Measurements from ENCODE around the gene FBLN5. TPM values are rescaled to one million over a fixed set of nuclear protein-coding genes. Genes with fewer than 3 reads are reported as not detected.
"Not testable (repeated sequence)": the region's sequence is repeated elsewhere in the genome, so short reads cannot be mapped to it uniquely, and the experiment has no call there.

FBLN5 gene
- total RNA-seq, 1 donor from 2014 or later: 1.1 TPM

DNA sequence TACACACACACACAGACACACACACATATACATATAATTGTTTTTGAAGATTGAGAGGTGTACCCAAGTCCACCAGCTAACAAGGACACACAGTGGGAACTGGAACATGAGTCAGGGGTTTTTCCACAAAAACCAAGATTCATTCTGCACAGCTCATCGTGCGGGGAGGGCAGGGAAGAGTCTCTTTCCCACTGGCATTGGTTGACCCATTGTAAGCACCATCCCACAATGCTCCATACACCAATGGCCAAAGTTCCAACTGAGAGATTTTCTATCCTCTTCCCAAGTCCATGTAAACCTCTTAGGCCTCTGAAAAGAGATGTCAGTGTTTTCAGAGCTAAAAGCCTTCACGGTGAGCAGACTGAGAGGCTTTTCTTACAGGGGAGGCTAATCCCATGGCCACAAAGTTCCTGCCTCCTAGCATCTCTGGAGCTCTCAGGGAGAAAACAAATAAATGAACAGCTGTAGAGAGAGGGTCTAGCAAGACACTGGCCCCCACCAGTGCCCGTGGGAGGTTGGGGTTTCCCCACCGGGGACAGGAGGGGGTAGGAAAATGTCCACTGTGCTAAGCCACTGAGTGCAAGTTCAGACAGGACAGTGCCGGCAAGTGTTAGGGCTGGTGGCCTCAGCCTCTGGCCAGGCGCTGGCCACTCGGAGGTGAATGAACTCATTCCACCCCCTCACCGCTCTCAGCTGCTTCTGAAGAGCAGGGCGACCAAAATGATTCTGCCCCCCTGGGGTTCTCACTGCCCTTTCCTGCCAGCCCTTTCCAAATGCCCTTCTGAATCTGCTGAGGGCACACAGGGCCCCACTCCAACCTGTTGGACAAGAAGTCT lies 58.6 kb downstream of the FBLN5 start:
- DNase-seq (ENCODE audit: extremely low read depth, low read depth, low spot score): no peak

DNA sequence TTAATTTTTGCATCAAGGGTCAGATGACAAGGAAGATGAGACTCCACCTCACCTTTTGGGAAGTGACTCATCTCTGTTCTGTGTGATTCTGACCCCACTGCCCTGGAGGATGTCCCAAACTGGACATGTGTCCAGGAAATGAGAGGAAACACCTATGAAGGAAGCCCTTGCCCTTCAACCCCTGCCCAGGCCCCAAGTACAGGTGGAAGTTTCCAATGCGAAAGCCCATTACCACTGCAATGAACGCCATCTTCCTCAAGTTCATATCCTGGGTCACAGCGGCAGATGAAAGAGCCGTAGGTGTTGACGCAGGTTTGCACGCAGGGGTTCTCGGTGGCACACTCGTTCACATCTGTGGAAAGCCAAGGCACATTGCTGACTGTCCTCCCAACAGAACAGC lies 60.5 kb downstream of the FBLN5 start:
- no peak for DNase-seq (ENCODE audit: extremely low read depth, low read depth, low spot score)

DNA sequence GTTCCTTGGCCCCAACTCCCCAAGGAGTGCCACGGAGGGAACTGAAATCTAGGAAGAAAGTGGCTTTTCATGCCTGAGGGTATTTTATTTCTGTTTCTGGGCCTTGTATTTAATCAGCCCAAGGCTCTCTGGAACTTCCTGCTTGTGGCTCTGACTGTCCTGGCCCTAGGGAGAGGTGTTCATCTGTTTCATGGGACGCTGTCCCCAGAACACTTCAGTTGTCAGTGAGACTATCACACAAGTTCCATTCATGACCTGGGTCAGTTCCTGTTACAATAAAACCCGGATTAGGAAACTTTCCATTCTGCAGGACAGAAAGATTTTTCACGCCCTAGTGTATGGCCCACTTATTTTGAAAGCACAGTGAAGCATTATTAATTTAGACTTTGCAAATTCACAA lies 61.7 kb downstream of the FBLN5 start:
- DNase-seq (ENCODE audit: extremely low read depth, low read depth, low spot score): no peak

DNA sequence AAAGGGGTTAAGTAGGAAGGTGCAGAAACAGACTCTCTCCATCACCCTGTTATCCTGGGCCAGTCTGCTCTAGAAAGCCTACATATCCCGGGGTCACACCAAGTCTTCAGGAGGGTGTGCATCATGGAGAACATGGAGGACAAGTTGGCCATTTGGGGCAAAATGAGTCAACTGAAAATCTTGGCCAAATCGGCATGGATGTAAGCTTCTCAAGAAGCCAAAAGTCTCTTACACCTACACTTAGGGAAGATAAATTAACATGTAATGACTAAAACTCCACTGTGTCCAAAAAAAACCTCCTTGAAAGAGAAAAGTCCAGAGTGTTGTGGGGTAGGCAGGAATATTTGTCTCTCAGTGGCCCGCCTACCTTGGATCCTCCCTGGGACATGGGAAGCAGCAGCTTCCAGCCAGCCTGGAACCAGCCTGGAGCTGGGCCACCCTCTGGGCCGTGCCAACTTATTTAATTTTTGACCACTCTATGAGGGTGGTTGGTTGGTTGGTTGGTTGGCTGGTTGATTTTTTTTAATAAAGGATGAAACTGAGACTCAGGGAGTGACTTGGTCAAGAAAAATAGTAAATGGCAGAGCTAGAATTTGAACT lies 62.3 kb downstream of the FBLN5 start:
- DNase-seq (ENCODE audit: extremely low read depth, low read depth, low spot score): no peak

DNA sequence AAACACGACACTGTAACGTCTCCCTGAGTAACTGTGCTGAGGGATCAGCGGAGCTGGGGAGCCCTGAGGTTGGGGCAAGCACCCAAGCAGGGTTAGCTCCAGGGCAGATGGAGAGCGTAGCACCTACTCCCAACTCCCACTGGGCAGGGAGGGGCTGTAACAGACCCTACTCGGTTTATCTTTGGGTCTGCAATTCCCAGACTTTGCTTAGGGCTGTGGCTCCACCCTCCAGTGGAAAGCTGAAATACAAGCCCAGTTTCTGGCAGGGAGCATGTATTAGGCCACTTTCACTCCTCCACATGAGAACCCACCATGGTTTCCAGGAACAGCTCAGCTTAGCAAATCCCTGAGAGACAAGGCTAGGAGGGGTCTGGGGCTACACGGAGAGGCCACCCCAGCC lies 62.8 kb downstream of the FBLN5 start:
- no peak for DNase-seq (ENCODE audit: extremely low read depth, low read depth, low spot score)

DNA sequence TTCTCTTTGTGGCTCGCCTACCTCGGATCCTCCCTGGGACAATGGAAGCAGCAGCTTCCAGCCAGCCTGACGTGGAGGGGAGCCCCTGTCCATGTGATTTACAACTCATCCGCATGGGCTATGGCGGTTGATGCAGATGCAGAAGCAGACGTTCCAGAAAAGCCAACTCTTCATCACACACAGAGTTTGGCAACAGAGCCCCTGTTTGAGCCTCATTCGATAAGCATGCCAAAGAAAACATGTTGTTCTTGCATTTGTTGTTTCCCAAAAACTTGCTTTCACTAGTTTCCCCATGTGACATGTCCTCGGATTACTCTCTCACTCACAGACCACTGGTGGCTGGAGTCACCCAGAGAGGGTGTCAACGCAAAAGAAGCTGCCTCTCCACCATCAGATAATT lies 63.7 kb downstream of the FBLN5 start:
- DNase-seq (ENCODE audit: extremely low read depth, low read depth, low spot score): no peak

DNA sequence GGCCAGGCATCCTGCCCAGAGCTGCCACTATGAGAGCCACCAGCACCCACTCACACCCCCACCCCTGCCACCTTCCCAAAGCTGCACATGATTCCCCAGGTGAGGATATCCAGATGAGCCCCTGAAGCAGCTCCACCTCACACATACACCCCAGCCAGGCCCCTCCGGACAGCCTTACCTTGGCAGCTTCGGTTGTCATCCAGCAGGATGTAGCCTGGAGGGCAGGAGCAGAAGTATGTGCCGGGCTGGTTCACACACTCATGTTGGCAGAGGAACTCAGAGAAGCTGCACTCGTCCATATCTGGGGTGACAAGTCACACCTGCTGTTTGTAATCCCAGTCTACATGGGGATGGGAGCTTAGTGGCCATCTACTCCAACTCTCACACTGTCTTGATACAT lies 64.7 kb downstream of the FBLN5 start:
- no peak for DNase-seq (ENCODE audit: extremely low read depth, low read depth, low spot score)

DNA sequence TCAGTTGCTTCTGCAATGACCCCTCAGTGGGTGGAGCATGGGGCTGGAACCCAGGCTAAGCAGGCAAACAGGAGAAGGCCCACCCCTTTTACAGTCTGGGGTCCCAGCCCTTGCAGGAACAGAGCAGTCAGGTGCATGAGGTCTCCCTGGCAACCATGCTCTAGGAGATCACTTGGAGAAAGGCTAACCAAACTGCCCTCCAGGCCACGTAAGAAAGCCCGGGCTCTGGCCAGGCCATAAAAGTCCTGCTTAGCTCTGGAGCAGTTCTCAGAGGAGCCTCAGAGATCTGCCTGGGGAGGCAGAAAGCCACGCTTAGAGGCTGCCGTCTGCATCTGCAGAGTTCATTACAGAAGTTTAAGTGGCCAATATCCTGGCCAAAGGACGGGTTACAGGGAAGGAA lies 65.1 kb downstream of the FBLN5 start:
- DNase-seq (ENCODE audit: extremely low read depth, low read depth, low spot score): no peak

DNA sequence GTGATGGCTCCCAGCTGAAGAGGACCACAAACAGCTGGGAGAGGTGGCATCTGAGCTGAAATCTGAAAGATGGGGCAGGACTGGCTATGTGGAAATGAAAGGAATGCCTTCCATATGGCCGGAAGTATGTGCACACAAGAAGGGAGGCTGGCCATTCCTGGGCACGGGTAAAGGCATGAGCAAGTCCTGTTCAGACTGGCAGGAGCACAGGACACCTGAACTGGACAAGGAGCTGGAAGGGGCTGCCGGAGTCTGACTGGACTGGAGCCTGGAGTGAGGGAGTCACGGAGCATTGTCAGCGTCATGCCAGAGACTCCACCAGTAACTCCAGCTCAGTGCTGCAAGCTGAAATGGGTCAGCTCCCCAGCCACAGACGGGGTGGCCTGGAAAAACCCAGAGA lies 68.3 kb downstream of the FBLN5 start:
- DNase-seq (ENCODE audit: extremely low read depth, low read depth, low spot score): no peak

DNA sequence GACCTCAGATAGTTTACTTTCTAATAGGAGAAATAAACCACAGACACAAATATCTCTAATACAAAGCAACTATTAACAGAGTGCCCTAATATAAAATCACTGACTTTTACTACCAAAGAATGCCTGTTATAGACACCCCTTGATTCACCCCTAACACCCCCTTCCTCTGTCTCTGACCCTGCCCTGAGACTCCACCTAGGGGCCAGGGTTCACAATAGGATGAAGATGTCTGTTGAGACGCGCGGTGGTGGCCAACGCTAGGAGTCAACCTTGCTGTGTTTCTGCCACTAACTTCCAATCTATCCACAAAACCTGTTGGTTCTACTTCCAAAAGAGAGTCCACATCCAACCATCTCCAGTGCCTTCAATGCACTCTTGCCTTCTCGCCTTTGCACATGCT lies 69.2 kb downstream of the FBLN5 start:
- no peak for DNase-seq (ENCODE audit: extremely low read depth, low read depth, low spot score)

DNA sequence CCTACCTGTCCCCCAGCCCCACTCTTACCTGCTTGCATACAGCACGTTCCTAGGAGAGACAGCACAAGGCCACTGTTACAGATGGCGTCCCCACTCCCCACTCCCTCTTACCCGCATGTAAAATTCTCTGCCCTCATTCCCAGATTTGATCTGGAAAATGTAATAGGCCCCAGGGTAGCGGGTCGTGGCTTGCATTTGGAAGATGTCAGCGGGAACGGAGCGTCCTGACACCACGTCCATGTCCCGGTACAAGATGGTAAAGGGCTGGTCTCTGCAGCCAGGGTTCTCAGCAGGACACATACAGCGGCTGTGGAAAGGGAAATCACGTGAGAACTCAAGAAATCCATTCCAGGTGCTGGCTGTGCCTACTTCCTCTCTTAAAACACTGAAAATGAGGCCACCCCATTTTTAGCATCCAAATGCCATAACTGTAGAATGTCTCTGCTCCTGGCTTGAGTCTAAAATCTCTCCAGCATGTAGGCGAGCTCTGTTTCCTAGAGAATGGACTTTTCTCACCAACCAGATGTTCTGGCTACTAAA lies 70.0 kb downstream of the FBLN5 start:
- DNase-seq (ENCODE audit: extremely low read depth, low read depth, low spot score): no peak

DNA sequence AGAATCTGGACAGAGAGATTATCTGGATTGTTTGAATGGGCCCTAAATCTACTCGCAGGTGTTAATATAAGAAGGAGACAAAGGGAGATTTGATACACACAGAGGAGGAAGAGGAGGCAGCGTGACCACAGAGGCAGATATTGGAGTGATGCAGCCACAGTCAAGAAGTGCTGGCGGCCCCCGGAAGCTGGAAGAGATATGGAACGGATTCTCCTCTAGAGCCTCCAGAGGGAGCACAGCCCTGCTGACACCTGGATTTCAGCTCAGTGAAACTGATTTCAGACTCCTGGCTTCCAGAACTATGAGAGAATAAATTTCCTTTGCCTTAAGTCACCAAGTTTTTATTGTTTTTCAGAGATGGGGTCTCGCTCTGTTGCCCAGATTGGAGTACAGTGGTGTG lies 71.0 kb downstream of the FBLN5 start:
- no peak for DNase-seq (ENCODE audit: extremely low read depth, low read depth, low spot score)

DNA sequence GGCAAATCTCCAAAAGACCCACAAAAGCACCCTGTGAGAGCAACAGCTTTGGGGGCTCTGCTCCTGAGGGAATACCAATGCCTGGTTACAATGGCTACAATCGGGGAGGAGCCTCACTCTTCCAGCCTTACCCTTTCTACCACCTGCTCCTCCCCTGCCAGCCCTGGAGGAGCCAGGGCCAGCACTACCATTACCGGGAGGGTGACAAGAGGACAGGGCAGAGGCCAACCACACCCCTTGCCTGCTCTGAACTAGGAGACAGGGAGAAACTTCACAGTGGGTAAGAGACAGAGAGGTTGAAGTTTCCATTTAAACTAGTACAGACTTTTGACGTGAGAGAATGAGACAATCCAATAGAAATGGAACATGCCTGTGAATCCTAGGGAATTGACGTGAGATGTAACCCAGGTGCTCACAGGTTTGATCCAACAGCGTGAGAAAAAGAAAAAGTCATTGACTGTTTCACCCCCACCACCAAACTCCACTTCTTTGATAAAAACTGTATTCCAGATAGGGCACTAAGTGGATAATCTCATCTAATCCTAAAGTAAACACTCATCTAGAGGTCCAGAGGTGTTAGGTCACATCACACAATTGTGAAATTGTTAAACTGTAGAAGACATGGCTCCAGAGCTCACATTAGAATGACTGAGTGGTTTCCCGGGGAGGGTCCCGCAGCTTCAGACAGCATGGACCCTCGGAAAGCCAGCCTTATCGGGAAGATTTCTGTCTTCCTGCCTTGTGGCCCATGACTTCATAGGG lies 71.8 kb downstream of the FBLN5 start:
- no peak for DNase-seq (ENCODE audit: extremely low read depth, low read depth, low spot score)

DNA sequence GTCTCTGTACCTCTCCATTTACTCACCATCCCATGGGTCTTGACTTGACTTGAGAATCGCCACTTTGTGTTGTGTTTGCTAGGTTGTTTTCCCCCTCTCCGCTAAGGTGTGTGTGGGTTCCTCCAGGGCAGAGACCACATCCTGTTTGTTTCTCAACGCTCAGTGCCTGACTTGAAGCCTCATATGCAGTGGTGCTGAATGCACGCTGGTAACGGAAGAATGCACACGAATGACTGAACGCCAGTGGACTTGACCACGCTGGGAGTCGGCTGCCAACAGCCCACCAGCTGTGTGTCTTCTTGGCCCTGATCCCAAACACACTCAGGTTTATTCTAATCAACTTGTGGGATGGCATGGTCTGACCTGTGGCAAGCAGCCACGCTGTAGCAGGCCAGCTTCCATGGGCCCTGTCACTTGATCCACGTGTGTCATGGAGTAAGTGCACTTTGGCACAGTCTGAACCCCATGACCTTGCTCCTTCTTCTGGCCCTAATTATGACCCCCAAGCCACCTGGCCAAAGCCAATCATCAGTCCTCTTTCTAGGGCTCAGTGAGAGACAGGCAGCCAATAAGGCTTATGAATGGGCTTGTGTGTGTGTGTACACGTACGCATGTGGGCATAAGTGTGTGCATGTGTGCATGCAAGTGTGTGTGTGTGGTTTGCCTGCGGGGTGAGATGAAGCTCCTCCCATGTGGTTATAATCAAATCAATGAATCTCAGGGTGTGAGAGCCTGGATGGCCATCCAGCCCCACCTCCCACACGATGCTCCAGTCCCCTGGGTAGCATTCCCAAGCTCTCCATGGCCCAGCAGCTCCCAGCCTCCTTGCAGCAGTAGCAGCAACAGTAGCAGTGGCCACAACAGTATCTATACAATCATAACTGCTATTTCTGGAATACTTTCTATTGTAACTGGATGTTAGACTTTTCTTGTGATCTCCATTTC lies 73.8 kb downstream of the FBLN5 start:
- DNase-seq (ENCODE audit: extremely low read depth, low read depth, low spot score): no peak

DNA sequence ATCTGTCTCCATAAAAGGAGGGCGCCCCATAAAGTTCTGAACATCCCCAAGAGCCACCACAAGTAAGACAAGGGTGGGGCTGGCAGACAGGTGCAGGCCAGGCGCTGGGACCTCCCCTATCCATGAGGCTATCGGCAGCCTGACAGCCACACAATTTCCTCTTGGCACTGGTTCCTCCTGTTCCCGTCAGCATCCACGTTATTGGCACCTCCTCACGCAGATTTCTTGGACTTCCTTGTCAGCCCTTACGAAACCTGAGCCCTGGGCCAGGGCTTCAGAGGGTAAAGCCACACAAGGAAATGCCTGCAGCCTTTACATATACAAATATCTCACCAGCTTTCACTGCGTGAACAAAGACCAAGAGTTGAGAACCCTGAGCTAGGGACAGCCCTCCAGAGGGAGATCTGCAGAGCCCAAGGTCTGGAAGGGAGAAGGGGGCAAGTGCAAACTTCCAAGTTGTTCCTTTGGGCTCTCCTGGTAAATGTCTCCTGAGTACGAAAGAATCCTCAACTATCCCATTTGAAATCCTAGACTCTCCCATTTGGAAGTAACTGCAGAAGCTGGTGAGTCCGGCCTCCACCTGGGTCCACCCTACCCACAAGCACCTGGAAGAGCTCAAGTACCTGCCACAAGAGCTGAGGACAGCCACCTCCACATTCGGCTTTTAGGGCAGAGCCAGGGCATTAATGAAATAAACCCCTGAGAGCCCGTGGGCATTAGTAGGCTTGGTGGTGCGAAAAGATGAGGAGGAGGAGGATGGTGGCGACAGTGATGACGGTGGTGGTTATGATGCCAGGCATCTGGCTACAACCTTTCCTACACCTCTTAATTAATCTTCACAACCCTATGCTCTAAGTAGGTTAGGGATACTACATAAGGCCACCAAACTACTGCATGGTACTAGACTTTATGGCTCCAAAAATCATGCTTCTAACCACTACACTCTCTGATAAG lies 74.7 kb downstream of the FBLN5 start:
- DNase-seq (ENCODE audit: extremely low read depth, low read depth, low spot score): peak; percentile 58

DNA sequence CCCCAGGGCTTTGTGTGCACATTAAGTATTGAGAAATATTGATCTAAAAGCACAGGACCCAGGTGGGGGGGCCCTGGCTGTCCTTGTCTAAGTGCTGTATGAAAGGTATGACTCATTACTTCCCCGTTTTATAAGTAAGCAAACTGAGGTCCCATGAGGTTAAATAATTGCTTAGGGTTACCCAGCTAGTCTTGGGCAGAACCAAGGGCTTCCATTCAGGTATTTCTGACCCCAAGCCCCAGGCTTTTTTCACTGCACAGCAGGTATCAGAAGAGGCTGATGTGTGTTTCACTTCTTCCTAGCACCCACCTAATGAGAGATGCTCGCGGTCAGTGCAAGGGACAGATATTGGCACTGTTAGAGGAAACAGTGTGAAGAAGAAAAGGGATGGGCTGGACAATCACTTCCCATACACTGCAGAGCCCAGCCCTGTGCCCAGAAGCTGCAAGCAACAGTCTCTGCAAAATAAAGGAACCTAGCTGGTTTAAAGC lies 75.4 kb downstream of the FBLN5 start:
- DNase-seq (ENCODE audit: extremely low read depth, low read depth, low spot score): no peak

DNA sequence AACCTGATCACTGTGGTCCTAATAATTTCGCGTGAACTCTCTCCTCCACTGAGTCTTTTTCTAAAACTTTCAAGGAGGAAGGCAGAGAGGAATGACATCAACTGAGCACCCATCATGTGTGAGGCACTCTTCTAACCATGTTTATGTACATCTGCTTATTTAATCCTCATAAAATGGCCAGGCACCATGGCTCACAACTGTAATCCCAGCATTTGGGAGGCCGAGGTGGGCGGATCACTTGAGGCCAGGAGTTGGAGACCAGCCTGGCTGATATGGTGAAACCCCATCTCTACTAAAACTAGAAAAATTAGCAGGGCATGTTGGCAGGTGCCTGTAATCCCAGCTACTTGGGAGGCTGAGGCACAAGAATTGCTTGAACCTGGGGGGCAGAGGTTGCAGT lies 76.1 kb downstream of the FBLN5 start:
- not testable (repeated sequence) for DNase-seq (ENCODE audit: extremely low read depth, low read depth, low spot score)

DNA sequence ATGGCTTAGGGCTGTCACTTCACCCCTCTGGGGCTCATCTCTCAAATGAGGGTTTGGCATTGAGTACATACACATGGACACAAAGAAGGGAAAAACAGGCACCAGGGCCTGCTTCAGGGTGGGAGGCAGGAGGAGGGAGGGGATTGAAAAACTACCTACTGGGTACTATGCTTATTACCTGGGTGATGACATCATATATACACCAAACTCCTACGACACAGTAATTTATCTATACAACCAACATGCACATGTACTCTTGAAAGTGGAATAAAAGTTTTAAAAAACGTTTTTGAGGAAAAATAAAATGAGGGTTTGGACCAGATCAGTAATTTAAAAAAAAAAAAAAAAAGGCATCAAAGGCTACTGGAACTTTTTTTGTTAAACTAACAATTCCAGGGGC lies 76.6 kb downstream of the FBLN5 start:
- no peak for DNase-seq (ENCODE audit: extremely low read depth, low read depth, low spot score)

DNA sequence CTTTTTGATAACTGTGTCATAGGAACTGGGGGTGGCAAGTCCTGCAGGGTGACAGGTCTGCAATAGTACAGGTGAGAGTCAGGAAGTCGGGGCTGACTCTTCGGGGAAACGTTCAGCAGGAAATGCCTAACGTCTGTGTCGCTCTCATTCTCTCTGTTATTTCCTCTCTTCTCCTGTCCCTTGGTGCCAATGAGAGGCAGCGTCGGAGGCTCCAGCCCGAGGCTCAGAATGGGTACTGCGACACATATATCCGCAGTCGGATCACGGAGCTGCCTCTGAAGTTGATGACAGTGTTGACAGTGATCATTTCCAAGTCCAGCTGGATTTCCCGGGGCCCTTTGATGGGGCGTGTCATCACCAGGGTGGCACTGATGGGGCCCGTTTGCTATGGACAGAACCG lies 77.5 kb downstream of the FBLN5 start:
- DNase-seq (ENCODE audit: extremely low read depth, low read depth, low spot score): no peak
